HG03442 (cell line): ENCODE results near the gene UBE2L5.
"Not testable (repeated sequence)": the region's sequence is repeated elsewhere in the genome, so short reads cannot be mapped to it uniquely, and the experiment has no call there.

ENCODE experiments used
- ATAC-seq: cut with Tn5 transposase; IDR thresholded peaks from one replicate; pipeline ENCODE4 v1.9.1; 2021; ENCODE audit warnings: mild to moderate bottlenecking, moderate library complexity; ENCODE audit not compliant: unreplicated experiment

UBE2L5 gene

GRCh38 chr13:30437177-30437576 is 14.9 kb downstream of the UBE2L5 start:
- no peak for ATAC-seq

GRCh38 chr13:30438286-30438685 is 16.0 kb downstream of the UBE2L5 start:
- ATAC-seq: no peak

GRCh38 chr13:30440910-30441703 is 18.8 kb downstream of the UBE2L5 start:
- no peak for ATAC-seq

GRCh38 chr13:30442926-30443325 is 20.6 kb downstream of the UBE2L5 start:
- no peak for ATAC-seq

- not testable (repeated sequence) for ATAC-seq
These were observed 21.2 kb downstream of the UBE2L5 start for GRCh38 chr13:30443491-30443890.

- peak; percentile 39 for ATAC-seq
These were observed 21.7 kb downstream of the UBE2L5 start for GRCh38 chr13:30443957-30444404.

- no peak for ATAC-seq
These were observed 23.8 kb downstream of the UBE2L5 start for GRCh38 chr13:30446126-30446500.

GRCh38 chr13:30448441-30448840 is 26.1 kb downstream of the UBE2L5 start:
- ATAC-seq: no peak

GRCh38 chr13:30450066-30450465 is 27.8 kb downstream of the UBE2L5 start:
- no peak for ATAC-seq

GRCh38 chr13:30451476-30451875 is 29.2 kb downstream of the UBE2L5 start:
- ATAC-seq: not testable (repeated sequence)

GRCh38 chr13:30453727-30454126 is 31.4 kb downstream of the UBE2L5 start:
- ATAC-seq: no peak

GRCh38 chr13:30454991-30455390 is 32.7 kb downstream of the UBE2L5 start:
- no peak for ATAC-seq

- ATAC-seq: no peak
These were observed 34.0 kb downstream of the UBE2L5 start for GRCh38 chr13:30456290-30456689.

GRCh38 chr13:30457306-30457891 is 35.1 kb downstream of the UBE2L5 start:
- ATAC-seq: no peak

GRCh38 chr13:30461279-30462066 is 39.2 kb downstream of the UBE2L5 start:
- ATAC-seq: not testable (repeated sequence)

GRCh38 chr13:30463787-30464495 is 41.6 kb downstream of the UBE2L5 start:
- ATAC-seq: peak; percentile 32

- ATAC-seq: peak; percentile 21
These were observed 42.4 kb downstream of the UBE2L5 start for GRCh38 chr13:30464496-30465342.

- ATAC-seq: no peak
These were observed 43.0 kb downstream of the UBE2L5 start for GRCh38 chr13:30465343-30465592.

GRCh38 chr13:30465593-30466357 is 43.5 kb downstream of the UBE2L5 start, which contains the start of gene HMGB1:
Gene HMGB1 (minus strand): TSS chr13:30465936. CDS start chr13:30463680, 2,256 bp downstream.
- ATAC-seq: peak; percentile 87

GRCh38 chr13:30466358-30466714 is 44.0 kb downstream of the UBE2L5 start:
- no peak for ATAC-seq
